CD4-positive, alpha-beta T cell treated with Interleukin-2 at 100 ng/mL for 4 hours (primary cell): ENCODE results near the gene XIRP1.
A peak's percentile ranks its signal among the peaks of the same experiment; 100 is the strongest.

Source experiments
- DNase-seq: peaks from one replicate; pipeline ENCODE4 v3.0.0-alpha.2; 2020; ENCODE audit warnings: low spot score

Gene XIRP1

DNA sequence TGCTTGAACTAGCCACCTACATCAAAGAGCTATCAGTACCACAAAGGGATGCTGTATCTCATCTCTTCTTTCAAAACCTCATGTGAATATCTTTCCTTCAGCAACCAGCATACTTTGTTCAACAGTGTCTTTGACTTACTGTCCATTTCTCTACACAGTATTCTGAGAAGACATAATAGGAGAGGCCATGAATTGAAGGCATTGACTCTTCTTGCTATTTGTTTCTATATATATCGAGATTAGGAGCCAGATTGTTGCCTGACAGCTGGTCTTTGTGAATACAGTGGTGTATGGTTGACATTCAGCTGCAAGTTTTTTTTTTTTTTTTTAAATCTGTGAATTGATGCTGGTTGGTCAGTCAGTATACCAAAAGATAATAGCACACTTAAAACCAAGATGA, 26.9 kb downstream of the XIRP1 start:
- no peak for DNase-seq

DNA sequence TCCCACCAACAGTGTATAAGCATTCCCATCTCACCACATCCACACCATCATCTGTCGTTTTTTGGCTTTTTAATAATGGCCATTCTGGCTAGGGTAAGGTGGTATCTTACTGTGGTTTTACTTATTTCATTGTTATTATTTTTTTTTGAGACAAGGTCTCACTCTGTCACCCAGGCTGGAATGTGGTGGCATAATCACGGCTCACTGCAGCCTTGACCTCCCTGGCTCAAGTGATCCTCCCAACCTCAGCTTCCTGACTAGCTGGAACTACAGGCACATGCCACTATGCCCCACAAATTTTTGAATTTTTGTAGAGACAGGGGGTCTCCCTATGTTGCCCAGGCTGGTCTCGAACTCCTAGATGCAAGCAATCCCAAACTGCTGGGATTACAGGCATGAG, 28.0 kb downstream of the XIRP1 start:
- no peak for DNase-seq

DNA sequence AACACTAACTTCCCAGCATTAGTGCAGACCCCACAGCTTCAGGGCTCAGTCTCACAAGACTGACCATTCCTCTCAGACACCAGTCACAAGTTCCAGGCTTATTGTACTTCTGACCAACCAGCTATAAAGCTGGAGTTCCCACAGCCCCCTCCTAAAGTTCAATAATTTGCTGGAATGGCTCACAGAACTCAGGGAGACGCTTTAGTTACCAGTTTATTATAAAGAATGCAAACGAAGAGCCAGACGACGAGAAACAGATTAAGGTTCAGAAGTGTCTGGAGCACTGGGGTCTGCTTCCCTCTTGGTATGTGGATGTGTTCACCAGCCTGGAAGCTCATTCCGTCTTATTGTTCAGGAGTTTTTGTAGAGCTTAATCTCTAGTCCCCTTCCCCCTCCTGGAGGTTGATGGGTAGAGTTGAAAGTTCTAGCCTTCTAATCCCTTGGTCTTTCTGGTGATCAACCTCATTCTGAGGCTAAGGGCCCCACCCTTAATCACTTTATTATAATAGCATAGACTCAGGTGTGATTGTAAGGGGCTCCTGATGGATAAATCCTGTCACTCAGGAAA, 34.2 kb downstream of the XIRP1 start:
- no peak for DNase-seq

DNA sequence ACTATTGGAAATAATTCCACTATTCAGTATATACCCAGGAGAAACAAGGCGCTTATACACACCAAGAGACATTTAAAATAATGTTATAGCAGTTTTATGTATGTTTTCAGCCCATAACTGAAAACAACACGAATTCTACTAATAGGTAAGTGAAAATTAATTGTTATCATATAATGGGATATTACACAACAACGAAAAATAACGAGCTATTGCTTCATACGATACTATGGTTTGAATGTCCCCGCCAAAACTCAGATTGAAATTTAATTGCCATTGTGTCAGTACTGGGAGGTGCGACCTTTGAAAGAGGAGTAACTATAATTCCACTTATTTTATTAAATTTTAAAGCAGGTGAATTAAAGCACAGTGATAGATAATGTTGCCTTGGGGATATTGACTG, 35.0 kb downstream of the XIRP1 start:
- no peak for DNase-seq

DNA sequence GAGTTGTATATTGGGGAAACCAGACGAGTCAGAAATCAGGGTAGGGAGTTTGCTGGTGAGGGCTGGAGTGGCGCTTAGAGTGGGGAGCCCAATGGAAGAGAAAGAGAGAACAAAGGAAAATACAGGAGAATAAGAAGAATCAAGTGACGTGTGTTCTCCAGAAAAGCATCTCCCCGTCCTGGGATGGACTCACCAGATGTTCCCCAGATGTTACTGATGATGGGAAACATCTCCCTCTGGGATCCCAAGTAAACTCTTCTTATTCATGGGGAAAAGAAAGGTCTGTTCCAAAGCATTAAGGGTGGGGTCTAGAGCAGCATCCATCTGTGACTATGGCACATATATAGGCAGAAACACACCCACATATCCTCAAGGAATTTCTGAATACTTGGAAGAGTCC, 36.0 kb downstream of the XIRP1 start:
- no peak for DNase-seq

DNA sequence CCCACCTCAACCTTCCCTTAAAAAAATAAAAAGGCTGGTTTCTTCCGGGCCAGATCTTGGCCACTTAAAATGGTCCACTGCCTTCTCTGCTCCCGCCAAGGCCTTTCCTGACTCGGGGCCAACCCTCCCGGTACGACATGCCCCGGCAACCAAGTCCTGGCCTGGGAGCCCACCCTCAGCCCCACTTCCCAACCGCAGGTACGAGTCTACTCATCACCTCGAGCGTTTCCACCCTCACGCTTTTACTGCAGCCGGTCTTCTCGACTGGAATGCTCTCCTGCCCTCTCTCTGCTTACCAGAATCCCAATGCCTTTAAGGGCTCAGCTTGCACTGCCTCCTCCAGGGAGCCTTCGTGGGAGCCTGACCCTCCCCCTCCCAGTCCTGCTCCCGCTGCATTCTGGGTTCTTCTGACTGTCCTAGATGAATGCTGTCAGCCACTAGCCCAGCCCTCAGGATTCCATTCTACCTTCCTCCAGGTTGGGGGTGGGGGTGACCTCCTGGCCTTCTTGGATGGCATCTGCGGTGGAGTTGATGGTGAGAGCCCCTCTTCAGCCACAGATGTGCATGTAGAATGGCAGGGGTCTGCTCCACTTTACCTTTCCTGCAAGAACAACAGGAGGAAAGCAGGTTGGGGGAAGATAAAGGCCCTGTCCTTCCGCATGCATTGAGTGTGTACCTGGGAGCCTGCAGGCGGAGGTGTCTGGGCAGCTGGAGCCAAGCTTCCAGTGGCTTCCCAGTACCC, 37.9 kb downstream of the XIRP1 start:
- DNase-seq: no peak

DNA sequence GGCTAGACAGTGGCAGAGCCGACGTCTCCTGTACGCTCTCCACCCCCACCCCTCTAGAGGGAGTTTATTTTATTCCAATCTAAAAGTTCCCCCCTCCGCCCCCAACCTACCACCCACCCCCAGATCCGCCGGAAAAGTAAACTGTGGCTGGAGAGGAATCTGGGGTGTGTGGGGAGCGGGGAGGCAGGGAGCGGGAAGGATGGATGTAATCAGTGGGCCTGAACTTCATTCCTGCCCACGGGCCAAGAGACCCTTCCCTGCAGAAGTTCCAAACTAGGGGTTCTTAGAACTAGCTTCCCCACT, 38.5 kb downstream of the XIRP1 start:
- DNase-seq: no peak

DNA sequence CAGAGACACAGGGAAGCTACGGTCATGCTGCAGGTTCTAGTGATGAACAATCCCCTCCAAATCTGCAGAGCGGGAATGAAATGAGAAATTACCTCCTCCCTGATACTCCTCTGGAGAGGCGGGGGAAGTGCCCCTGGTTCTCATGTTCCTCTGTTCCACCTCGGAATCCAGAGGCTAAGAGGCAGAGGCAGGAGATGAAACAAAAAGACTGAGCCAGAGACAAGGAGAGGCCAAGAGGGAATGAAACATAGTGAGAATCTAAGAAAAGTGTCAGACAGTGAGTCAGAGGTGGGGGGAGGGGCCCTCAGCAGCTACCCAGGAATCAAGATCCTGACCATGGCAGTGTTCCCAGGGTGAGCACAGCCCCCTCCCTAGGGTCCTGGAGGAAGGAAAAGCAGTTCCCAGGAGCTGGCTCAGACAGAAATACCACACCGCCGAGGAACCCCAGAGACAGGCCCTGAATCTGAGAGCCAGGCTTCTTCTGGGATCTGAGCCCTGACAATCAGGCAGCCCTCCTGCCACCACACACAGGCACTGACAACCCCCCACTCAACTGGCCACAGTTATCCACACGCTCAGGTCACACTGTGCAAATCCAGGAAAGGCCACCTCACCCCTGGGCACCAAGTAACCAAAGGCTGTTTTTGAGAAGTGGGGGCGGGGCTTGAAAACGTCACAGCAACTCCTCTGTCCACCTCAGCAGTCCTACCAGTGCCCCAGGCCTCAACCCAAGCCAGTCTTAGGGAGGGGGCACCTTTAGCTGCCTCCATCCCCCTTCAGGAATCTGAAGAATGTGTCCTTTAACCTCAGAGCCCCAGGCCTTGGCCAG, 41.4 kb downstream of the XIRP1 start:
- peak; percentile 56 for DNase-seq

DNA sequence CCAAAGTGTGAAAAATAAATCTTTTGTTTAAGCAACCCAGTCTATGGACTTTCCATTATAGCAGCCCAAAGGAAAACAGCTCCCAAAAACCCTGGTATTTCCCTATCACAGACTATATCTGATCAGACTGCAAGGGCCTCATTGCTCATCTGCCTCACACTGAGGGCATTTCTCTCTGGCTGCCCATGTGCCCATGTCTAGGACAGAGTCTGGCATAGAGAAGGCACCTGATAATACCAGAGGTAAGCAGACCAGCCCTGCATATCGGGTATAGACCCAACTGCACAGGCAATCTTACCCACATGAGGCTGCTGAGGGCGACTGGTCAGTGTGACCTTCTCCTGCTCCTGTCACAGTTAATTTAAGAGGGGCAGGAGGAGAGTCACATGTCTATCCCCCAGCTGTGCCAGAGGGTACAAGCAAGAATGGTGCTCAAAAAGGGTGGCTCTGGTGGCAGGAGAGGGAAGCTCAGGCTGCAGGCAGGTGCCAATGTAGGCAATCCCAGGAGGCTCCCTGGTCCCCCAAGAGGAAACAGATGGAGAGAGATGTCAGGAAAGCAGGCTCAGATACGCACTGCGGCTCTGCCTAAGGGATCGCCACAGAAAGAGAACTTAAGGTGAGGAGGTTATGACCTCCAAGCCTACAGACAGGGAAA, 42.1 kb downstream of the XIRP1 start:
- no peak for DNase-seq

DNA sequence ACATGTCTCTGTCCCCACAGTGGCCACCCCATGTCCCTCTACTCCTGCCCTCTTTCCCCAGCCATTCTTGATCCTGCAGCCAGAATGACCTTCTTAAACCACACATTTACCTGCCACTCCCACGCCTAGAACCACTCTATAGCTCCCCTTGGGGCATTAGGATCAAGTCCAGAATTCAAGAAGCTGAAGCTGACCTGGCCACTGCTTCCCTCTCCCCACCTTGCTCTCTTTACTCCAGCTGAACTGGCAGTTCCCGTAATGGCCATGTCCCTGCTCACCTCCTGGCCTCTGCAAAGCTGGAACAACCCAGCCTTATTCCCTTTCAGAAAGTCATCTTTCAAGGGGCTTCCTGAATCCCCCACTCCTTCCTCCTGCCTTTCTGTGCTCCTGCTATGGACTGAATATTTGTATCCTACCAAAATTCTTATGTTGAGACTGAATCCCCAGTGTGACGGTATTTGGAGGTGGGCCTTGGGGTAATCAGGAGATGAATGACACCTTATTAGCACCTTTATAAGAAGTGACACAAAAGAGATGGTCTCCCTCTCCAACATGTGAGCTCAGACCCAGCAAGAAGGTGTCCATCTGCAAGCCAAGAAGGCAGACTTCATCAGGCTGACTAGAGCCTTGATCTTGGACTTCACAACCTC, 42.8 kb downstream of the XIRP1 start:
- no peak for DNase-seq

DNA sequence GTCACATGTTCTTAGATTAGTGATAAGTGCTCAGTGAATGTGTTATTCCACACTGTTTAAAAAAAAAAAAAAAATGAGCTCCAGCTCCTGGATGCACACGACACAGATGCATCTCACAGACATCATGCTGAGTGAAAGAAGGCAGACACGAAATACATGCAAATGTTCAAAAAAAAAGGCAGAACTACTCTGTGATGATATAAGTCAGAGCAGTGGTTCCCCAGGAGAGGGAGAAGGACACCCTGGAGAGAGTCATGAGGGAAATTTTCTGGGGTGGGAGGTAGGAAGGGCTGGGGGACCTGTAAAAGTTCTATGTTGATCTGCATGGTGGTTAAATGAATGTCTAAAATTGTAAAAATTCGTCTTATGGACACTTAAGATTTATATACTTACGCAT, 43.3 kb downstream of the XIRP1 start:
- DNase-seq: no peak

DNA sequence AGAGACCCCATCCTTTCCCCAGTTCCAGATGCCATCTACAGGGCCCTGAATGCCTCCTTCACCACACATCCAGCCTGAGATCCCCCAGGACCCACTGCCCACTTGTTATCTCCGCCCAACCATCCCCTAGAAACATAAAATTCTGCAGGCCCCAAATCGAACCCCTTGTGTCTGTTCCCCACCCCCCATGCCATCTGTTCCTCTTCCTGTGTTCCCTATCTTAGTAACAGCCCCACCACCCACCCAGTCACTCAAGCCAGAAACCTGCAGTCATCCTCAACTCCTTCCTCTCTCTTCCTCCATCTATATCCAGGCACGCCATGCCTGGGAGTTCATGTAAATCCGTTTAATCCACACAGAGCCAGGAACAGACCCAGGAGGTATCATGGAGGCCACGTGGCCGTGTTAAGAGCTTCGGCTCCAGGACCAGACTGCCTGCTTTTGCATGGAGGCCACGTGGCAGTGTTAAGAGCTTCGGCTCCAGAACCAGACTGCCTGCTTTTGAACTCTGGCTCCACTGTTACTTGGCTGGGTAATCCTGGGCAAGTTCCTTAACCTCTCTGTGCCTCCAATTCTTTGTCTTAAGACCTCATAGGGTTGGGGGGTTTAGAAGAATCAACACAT, 43.8 kb downstream of the XIRP1 start:
- DNase-seq: no peak

DNA sequence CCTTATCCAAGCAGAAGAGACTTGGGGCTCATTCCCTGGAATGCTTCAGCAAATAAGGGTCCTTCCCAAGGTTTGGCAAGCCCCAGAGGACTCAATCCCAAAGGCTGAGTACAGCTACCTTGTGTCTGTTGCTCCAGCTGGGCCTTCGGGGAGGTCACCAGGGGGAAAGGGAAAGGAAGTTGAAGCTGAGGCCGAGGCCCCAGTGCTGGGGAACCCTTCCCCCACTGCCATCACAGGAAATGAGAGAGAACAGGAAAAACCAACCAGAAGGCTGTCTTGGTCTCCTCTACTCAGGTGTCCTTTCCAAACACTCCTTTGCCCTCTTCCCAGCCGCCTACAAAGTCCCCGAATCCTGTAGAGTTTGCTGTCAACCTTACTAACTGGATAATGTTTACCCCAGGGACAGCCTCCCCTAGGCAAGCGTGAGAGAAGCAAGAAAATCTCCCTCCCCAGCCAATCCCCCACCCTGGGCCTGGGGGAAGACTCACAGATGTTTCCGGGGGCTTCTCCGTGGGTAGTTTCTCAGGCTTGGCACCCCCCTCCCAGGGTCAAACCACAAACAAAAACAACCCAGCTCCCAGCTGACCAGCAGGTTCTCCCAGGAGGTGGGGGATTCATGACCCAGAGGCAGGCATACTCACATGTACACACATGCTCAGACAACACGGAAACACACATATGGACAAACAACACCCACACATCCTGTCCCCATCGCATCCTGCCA, 44.5 kb downstream of the XIRP1 start:
- peak; percentile 37 for DNase-seq

DNA sequence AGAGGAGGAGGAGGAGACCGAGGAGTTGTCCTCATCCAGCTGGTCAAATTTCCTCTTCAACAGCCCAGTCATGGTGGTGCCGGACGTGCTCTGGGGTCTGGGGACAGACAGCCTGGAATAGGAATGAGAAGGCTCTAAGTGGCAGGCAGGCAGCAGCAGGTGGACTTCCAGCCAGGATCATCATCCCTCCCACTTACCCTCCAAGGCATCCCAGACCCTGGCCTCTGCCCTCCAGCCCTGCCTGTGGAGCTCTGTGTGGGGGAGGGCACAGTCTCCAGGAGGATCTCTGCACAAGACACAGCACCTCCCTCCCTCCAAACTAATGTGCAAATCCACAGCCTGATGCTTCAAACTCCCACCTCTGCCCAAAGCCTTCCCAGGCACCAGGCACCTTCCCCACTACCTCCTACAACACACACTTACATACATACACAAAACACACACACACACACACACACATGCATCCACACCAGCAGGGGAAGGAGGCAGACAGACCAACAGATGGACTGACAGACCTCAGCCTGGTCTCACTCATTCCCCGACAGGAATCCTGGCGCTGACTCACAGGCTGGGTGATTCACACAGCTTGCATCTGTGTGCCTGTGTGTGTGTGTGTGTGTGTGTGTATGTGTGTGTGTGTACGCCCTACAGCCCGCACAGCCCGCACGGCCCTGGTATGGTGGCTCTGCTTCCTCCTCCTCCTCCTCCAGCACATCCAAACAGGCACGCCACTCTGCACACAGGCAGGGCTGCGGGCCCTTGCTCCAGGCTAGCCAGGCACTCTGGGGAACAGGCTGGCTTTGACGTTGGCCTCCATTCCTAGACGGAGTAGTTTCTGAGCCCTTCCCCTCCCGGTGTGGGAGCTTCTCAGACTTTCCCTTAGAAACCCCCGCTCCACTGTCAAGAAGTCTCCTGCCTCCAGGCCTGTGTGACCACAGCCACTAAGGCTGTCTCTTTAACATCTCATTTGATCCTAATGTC, 45.5 kb downstream of the XIRP1 start:
- DNase-seq: peak; percentile 88

DNA sequence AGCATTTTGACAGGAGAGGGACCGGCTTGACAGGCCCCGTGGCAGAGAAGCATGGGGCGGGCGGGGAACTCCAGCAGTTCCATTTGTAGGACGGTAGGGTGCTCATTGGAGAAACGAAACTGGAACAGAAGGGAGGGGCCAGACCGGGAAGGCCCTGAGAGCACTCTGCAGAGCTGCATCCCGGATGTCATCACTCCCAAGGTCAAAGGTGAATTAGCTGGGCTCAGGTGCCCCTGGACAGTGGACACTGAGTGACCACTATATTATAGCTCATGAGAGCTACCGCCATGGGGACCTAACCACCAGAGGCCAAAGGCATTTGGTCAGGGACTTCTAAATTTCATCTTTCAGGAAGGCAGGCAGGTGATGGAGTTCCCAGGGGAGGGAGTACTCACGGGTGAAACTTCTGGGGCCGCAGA, 46.3 kb downstream of the XIRP1 start:
- DNase-seq: no peak

DNA sequence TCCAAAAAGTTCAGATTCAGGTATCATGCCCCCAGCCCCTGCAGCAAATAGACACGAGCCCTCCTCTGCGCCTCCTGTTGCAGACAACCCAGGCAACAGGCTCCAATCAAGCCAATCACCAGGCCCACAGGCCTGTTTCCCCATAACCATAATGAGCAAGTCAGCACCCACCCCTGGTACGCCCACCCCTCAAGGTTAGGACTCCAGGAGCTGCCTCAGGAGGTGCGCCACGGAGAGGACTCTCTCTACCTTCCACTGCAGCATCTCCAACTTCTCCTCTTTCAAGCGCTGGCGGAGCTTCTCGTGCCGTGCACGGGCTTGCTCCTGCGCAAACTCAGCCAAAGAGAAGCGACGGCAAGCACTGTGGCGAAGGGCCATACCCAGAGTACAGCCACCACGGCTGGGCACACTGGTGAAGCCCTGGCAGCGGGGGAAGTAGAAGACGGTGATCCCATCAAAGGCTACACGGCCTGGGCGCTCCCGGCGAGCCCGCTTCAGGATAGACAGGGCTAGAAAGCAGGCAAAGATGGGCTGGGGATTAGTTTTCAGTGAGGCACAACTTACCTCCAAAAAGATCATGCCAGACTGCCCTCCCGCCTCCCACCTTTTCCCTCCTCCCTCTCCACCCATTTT, 47.5 kb downstream of the XIRP1 start:
- DNase-seq: no peak

DNA sequence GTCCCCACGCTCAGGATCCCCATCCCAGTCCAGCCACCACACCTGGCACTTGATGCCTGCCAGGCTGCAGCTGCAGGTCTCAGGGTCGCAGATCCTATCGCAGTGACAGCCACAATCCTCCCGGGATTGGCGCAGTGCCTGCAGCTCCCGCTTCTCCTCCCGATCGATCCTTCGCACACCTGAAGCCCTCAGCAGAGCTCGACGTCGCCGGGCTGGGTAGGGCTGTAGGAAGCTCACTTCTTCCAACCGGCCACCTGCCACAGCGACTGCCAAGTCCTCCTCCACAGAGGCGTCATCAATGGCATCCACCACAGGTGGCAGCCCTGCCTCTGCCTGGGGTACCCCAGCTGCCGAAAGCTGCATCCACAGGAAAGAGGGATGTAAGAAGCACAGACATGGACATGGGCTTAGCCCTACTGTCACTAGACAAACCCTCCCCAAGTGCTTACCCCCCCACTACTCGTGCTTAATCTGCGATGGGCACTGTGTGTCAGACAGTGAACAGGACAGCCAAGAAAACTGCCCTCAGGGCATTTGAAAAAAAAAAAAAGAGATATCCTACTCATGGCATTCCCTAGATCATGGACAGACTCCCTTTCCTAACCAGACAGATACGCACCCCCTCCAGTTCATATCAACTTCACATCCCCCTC, 48.2 kb downstream of the XIRP1 start:
- no peak for DNase-seq

DNA sequence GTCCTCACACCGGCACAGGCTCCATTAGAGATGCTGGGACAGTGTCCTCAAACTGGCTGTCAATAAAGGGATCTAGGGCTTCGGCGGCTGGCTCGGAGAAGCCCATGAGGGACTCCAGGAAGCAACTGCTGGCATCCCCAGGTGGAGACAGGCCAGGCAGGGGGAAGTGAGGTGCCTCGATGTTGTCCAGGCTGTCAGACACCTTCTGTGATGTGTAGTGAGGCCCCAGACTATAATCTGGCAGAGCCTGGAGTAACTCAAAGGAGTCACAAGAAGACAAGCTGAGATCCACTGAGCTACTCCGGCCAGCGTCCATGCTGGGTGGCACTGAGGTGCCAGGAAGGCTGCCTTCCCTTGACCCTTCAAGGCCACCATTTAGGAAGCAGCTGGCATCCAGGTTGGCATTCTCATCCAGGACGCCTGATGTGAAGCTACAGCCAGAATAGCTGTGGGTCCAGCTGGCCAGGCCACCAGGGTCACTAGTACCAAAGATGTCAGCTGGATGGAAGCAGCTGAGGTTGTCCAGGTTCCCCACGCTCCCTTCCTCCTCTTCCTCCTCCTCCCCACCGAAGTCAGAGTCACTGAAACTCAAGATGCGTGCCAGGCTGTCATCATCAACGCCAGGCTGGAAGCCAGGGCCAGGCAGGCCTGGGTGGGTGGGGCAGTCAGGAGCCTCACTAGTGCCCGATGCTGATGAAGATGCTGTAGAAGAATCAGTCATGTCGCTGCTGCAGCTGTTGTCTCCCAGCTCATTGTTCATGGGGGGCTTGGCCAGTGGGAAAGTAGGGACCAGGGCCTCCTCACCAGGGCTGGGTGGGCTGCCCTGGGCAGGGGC, 49.1 kb downstream of the XIRP1 start:
- DNase-seq: no peak
